ENCODE results near the gene CCDC83.

The CCDC83 gene

GRCh38 chr11:85953491-85954143 lies 98.4 kb downstream of the CCDC83 start:
- TF ChIP-seq ZBTB7A (IDR thresholded peaks at IDR 0.05; ENCODE audit: low read depth) (no peak), REST (IDR thresholded peaks at IDR 0.05; ENCODE audit: low read depth) (no peak), RAD21 (IDR thresholded peaks at IDR 0.05; ENCODE audit: low read depth) (no peak), YY1 (IDR thresholded peaks at IDR 0.05; ENCODE audit: low read depth) (no peak), NFIC (IDR thresholded peaks at IDR 0.05) (no peak), TCF12 (IDR thresholded peaks at IDR 0.05; ENCODE audit: low read depth) (no peak), MAX (IDR thresholded peaks at IDR 0.05) (no peak), USF1 (IDR thresholded peaks at IDR 0.05) (no peak), CEBPB (IDR thresholded peaks at IDR 0.05) (no peak)

GRCh38 chr11:85955531-85955930 lies 100.3 kb downstream of the CCDC83 start:
- TF ChIP-seq REST (IDR thresholded peaks at IDR 0.05; ENCODE audit: low read depth): no peak
- TF ChIP-seq FOXM1 (IDR thresholded peaks at IDR 0.05; ENCODE audit: borderline replicate concordance, low read depth): no peak
- no peak for TF ChIP-seq CEBPB (IDR thresholded peaks at IDR 0.05)
- no peak for TF ChIP-seq TEAD4 (IDR thresholded peaks at IDR 0.05)

- TF ChIP-seq FOXM1 (IDR thresholded peaks at IDR 0.05; ENCODE audit: borderline replicate concordance, low read depth) (no peak), CREB1 (IDR thresholded peaks at IDR 0.05; ENCODE audit: low read depth) (no peak), TAF1 (IDR thresholded peaks at IDR 0.05; ENCODE audit: low read depth) (no peak), NFIC (IDR thresholded peaks at IDR 0.05) (no peak), REST (IDR thresholded peaks at IDR 0.05; ENCODE audit: low read depth) (no peak), RAD21 (IDR thresholded peaks at IDR 0.05; ENCODE audit: low read depth) (no peak), TCF12 (IDR thresholded peaks at IDR 0.05; ENCODE audit: low read depth) (no peak), YY1 (IDR thresholded peaks at IDR 0.05; ENCODE audit: low read depth) (no peak), EP300 (IDR thresholded peaks at IDR 0.05; ENCODE audit: borderline replicate concordance) (no peak), MAX (IDR thresholded peaks at IDR 0.05) (no peak), USF1 (IDR thresholded peaks at IDR 0.05) (no peak), ZBTB7A (IDR thresholded peaks at IDR 0.05; ENCODE audit: low read depth) (no peak), CEBPB (IDR thresholded peaks at IDR 0.05) (no peak), TEAD4 (IDR thresholded peaks at IDR 0.05) (no peak)
Observed at GRCh38 chr11:85960678-85961077, 105.5 kb downstream of the CCDC83 start.

GRCh38 chr11:85961130-85961529 lies 105.9 kb downstream of the CCDC83 start:
- TF ChIP-seq ZBTB7A (IDR thresholded peaks at IDR 0.05; ENCODE audit: low read depth) (no peak), CEBPB (IDR thresholded peaks at IDR 0.05) (no peak), EGR1 (IDR thresholded peaks at IDR 0.05) (no peak), MAX (IDR thresholded peaks at IDR 0.05) (no peak), CREB1 (IDR thresholded peaks at IDR 0.05; ENCODE audit: low read depth) (no peak), FOXM1 (IDR thresholded peaks at IDR 0.05; ENCODE audit: borderline replicate concordance, low read depth) (no peak), EP300 (IDR thresholded peaks at IDR 0.05; ENCODE audit: borderline replicate concordance) (no peak)
